Endothelial cell of umbilical vein (primary cell): Measurements from ENCODE around the gene FAM9A. TPM values are rescaled to one million over a fixed set of nuclear protein-coding genes. Genes with fewer than 3 reads are reported as not detected.

Experiments
- BruUV-seq: library from RNA; stranded (reverse); fragments of 400-500 nt; replicated peaks from 2 replicates; lab custom pipeline; 2021; lab: Mats Ljungman, UMichigan
- CTCF ChIA-PET: fragments of 300-600, 350-600 bp; sonication (Branson Sonifier 250); formaldehyde crosslinking; loops from one replicate; lab custom pipeline; 2021; ENCODE audit warnings: antibody characterized with exemption, inconsistent platforms; lab: Charles Lee
- POLR2A ChIA-PET: fragments of 300-600, 350-600 bp; sonication (Branson Sonifier 250); formaldehyde crosslinking; loops from one replicate; lab custom pipeline; 2021; ENCODE audit warnings: antibody characterized with exemption, inconsistent platforms; lab: Charles Lee
- DNase-seq: peaks from one replicate; pipeline ENCODE4 v3.0.0-alpha.2; 2011; ENCODE audit warnings: low read depth, low spot score
- FAIRE-seq: peaks from 2 replicates; lab custom pipeline; 2011; peaks lifted over from hg19 to GRCh38; lab: Jason Lieb, UNC
- H2AFZ ChIP-seq: 2 replicates; pipeline ENCODE4 v1.6.0; 2012; ENCODE audit warnings: low read depth, low read length, control low read depth, inconsistent platforms
- H3K27ac ChIP-seq: 2 replicates; pipeline ENCODE4 v1.5.1; 2011; ENCODE audit warnings: low read depth, mild to moderate bottlenecking, control low read depth, low read length, moderate library complexity; ENCODE audit not compliant: insufficient read depth
- H3K27me3 ChIP-seq, 2 experiments: 2 replicates each; pipeline versions ENCODE4 v1.6.0 to v1.6.1; 2011; ENCODE audit warnings: low read length in 2 of 2, mixed read lengths in 1 of 2; ENCODE audit not compliant: control insufficient read depth in 2 of 2, insufficient read depth in 2 of 2
- H3K36me3 ChIP-seq, 2 experiments: 2 replicates in 1 of 2; 3 replicates in 1 of 2; pipeline ENCODE4 v1.5.1; 2011; ENCODE audit warnings: low read length in 2 of 2, mild to moderate bottlenecking in 1 of 2, moderate library complexity in 1 of 2; ENCODE audit not compliant: control insufficient read depth in 2 of 2, insufficient read depth in 2 of 2; ENCODE audit errors: extremely low read depth in 1 of 2
- H3K4me1 ChIP-seq: 3 replicates; pipeline ENCODE4 v1.5.1; 2011; ENCODE audit warnings: mild to moderate bottlenecking, low read length; ENCODE audit not compliant: control insufficient read depth, insufficient read depth; ENCODE audit errors: extremely low read depth
- H3K4me2 ChIP-seq: 2 replicates; pipeline ENCODE4 v1.6.1; 2011; ENCODE audit warnings: low read length, control low read depth, mixed read lengths; ENCODE audit not compliant: insufficient read depth
- H3K4me3 ChIP-seq, 3 experiments: fragments of 200-600 bp in 1 of 3; sonication (generic), shearing (Covaris generic) in 1 of 3; replicated peaks in 1 of 3; 2 replicates each; pipeline ENCODE4 v1.5.1; 2011 to 2016; ENCODE audit warnings: control low read depth in 3 of 3, low read length in 3 of 3, mild to moderate bottlenecking in 2 of 3, inconsistent platforms in 1 of 3, low read depth in 1 of 3, moderate library complexity in 1 of 3; ENCODE audit not compliant: insufficient read depth in 1 of 3
- H3K79me2 ChIP-seq: 2 replicates; pipeline ENCODE4 v1.6.0; 2012; ENCODE audit warnings: low read length, inconsistent platforms; ENCODE audit not compliant: control insufficient read depth, insufficient read depth
- H3K9ac ChIP-seq: replicated peaks from 2 replicates; pipeline ENCODE3; 2011; ENCODE audit warnings: low read length, control low read depth; ENCODE audit not compliant: insufficient read depth; ENCODE audit errors: extremely low read depth
- H3K9me1 ChIP-seq: replicated peaks from 3 replicates; pipeline ENCODE4 v1.6.0; 2011; ENCODE audit warnings: mild to moderate bottlenecking, low read length; ENCODE audit not compliant: control insufficient read depth, insufficient read depth; ENCODE audit errors: extremely low read depth
- H3K9me3 ChIP-seq: replicated peaks from 2 replicates; pipeline ENCODE4 v1.5.1; 2012; ENCODE audit warnings: low read length, inconsistent platforms; ENCODE audit not compliant: control insufficient read depth, insufficient read depth
- H4K20me1 ChIP-seq: replicated peaks from 2 replicates; pipeline ENCODE3; 2011; ENCODE audit warnings: mild to moderate bottlenecking, low read length; ENCODE audit not compliant: control insufficient read depth, insufficient read depth; ENCODE audit errors: extremely low read depth
- EZH2 ChIP-seq: IDR thresholded peaks from 2 replicates; pipeline ENCODE4 v1.6.1; 2012; ENCODE audit warnings: borderline replicate concordance, low read depth, mild to moderate bottlenecking, moderate library complexity, low read length, inconsistent platforms; ENCODE audit not compliant: severe bottlenecking
- FOS ChIP-seq: IDR thresholded peaks from 2 replicates; pipeline ENCODE4 v1.6.1; 2011; ENCODE audit warnings: mild to moderate bottlenecking, low read length, moderate library complexity, borderline replicate concordance; ENCODE audit not compliant: insufficient read depth
- GATA2 ChIP-seq: IDR thresholded peaks from 2 replicates; pipeline ENCODE4 v1.7.0; 2011; ENCODE audit warnings: low read depth, mild to moderate bottlenecking, moderate library complexity, mixed read lengths, low read length; ENCODE audit not compliant: insufficient read length, insufficient read depth
- JUN ChIP-seq: IDR thresholded peaks from 2 replicates; pipeline ENCODE4 v1.6.1; 2011; ENCODE audit warnings: borderline replicate concordance, low read depth; ENCODE audit not compliant: insufficient read length, insufficient read depth
- MAX ChIP-seq: IDR thresholded peaks from 2 replicates; pipeline ENCODE4 v1.6.1; 2011; ENCODE audit not compliant: insufficient read depth, insufficient read length
- MYC ChIP-seq: IDR thresholded peaks from one replicate; pipeline ENCODE4 v1.6.1; 2011; ENCODE audit warnings: mild to moderate bottlenecking, low read depth, low read length
- POLR2A ChIP-seq: IDR thresholded peaks from 2 replicates; pipeline ENCODE4 v1.6.1; 2012; ENCODE audit warnings: low read depth, mild to moderate bottlenecking, control low read depth, low read length
- POLR2AphosphoS5 ChIP-seq: IDR thresholded peaks from 2 replicates; pipeline ENCODE4 v1.6.1; 2012; ENCODE audit warnings: low read depth, mild to moderate bottlenecking, control low read depth, low read length, moderate library complexity; ENCODE audit not compliant: insufficient read depth
- dilution Hi-C: fragments of 300-500 bp; cut with MboI; formaldehyde crosslinking; loops from one replicate; pipeline ENCODE4 v1.15.0; 2019; ENCODE audit warnings: low sequenced_read_pairs; ENCODE audit not compliant: extremely low pct_ligation_motif_present
- intact Hi-C: fragments of 100-400 bp; cut with micrococcal nuclease; formaldehyde crosslinking; loops from one replicate; pipeline ENCODE4 v1.10.0; 2022
- polyA plus RNA-seq, 4 experiments: library from polyadenylated mRNA; depleted of rRNA in 3 of 4; stranded (reverse) in 3 of 4; unstranded in 1 of 4; fragments of >200 nt; gene quantifications; 2 replicates each; pipeline versions ENCODE4 v1.2.1 to v1.2.3, GENCODE V29; 2011 to 2012; ENCODE audit warnings: missing spikeins in 1 of 4
- total RNA-seq: library from RNA; stranded (reverse); gene quantifications from 2 replicates; pipeline ENCODE4 v1.2.3, GENCODE V29; 2021
- TF ChIP-seq, protein P1 (sequence below), 2 donors: IDR thresholded peaks; 1 replicate in 1 of 2; 2 replicates in 1 of 2; pipeline ENCODE4 v1.5.1; 2011; ENCODE audit warnings: low read length in 2 of 2, mild to moderate bottlenecking in 2 of 2, moderate library complexity in 2 of 2, control low read depth in 1 of 2, inconsistent platforms in 1 of 2, low read depth in 1 of 2; ENCODE audit not compliant: insufficient read depth in 1 of 2; ENCODE audit errors: extremely low read depth in 1 of 2

Gene FAM9A
- total and polyA plus RNA-seq, 2 donors (not counting 3 experiments of a cell fraction or from before 2014, with no cell fraction given), result not detected

DNA sequence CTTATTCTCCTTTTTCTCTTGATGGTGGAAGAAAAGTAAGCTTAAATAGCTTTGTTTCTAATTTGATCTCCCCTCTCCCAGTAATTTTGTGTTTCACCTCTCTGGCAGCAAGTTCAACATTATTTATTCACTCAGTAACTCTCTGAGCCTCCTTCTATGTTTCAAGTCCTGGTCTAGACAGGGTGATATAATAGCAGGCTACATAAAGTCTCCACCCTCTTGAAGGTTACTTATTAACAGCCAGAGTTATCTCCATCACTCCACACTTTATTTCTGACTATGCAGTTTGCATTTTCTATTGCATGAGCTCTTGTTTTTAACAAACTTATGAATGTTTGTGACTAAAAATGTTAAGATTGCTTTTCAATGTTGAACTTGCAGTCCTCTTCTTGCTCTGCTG, 51.5 kb downstream of the FAM9A start:
- Histone ChIP-seq H3K9ac (no peak overlapping the region), H3K79me2 (no peaks in the 10 kb centered on the region), H3K9me1 (no peaks in the 10 kb centered on the region), H3K36me3 (no peaks in the 10 kb centered on the region), H3K27me3 (peaks cover 0 to 5% of the 10 kb centered on the region in 2 experiments), H2AFZ (no peak overlapping the region), H3K4me3 (no peak overlapping the region), H3K9me3 (no peaks in the 10 kb centered on the region), H3K4me1 (no peaks in the 10 kb centered on the region), H3K27ac (no peak overlapping the region), H3K4me2 (no peak overlapping the region), H4K20me1 (no peaks in the 10 kb centered on the region)
- ChIA-PET POLR2A (no interaction called here), CTCF (interaction anchor here (0.6 to 1.2 kb wide), 3 partner anchors 11 to 363 kb away, joined by 4 read pairs; no protein-coding TSS in a partner anchor)
- intact Hi-C loops, result loop anchor here (5.0 to 10.0 kb wide), 2 partner anchors 128 to 955 kb away; no protein-coding TSS in a partner anchor
- DNase-seq (no peak), FAIRE-seq (no peak)
- no TSS peak for BruUV-seq
- TF ChIP-seq POLR2AphosphoS5, result no peak
- TF ChIP-seq, protein P1, sequence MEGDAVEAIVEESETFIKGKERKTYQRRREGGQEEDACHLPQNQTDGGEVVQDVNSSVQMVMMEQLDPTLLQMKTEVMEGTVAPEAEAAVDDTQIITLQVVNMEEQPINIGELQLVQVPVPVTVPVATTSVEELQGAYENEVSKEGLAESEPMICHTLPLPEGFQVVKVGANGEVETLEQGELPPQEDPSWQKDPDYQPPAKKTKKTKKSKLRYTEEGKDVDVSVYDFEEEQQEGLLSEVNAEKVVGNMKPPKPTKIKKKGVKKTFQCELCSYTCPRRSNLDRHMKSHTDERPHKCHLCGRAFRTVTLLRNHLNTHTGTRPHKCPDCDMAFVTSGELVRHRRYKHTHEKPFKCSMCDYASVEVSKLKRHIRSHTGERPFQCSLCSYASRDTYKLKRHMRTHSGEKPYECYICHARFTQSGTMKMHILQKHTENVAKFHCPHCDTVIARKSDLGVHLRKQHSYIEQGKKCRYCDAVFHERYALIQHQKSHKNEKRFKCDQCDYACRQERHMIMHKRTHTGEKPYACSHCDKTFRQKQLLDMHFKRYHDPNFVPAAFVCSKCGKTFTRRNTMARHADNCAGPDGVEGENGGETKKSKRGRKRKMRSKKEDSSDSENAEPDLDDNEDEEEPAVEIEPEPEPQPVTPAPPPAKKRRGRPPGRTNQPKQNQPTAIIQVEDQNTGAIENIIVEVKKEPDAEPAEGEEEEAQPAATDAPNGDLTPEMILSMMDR (IDR thresholded peaks at IDR 0.05; ENCODE audit: extremely low read depth in 1 of 2, insufficient read depth in 1 of 2, low read depth in 1 of 2, low read length in 2 of 2), result no peak
- no peak for TF ChIP-seq POLR2A
- no peak for TF ChIP-seq FOS
- TF ChIP-seq MYC, result no peak
- no peak for TF ChIP-seq MAX
- TF ChIP-seq EZH2, result no peak
- TF ChIP-seq JUN, result no peak
- no peak for TF ChIP-seq GATA2
- dilution Hi-C loops, result no loop called here
